GM23248 (cell line): ENCODE measurements around the gene MEIG1. TPM values are rescaled to one million over a fixed set of nuclear protein-coding genes. Genes with fewer than 3 reads are reported as not detected.

Experiments
- DNase-seq: peaks from one replicate; pipeline ENCODE4 v3.0.0-alpha.2; 2015
- H2AFZ ChIP-seq: fragments of 200-600 bp; sonication (generic); 2 replicates; pipeline ENCODE4 v1.6.1; 2016; ENCODE audit warnings: antibody characterized with exemption
- H3F3A ChIP-seq: fragments of 200-600 bp; sonication (generic); 2 replicates; pipeline ENCODE4 v1.6.1; 2016; ENCODE audit warnings: mild to moderate bottlenecking, antibody characterized with exemption, mixed run types; ENCODE audit not compliant: insufficient read depth
- H3K27ac ChIP-seq: fragments of 200-600 bp; sonication (generic); 2 replicates; pipeline ENCODE4 v1.5.1; 2016; ENCODE audit warnings: mild to moderate bottlenecking
- H3K27me3 ChIP-seq: fragments of 200-600 bp; sonication (generic); replicated peaks from 2 replicates; pipeline ENCODE4 v1.6.1; 2016; ENCODE audit warnings: mild to moderate bottlenecking; ENCODE audit not compliant: insufficient read depth
- H3K36me3 ChIP-seq: fragments of 200-600 bp; sonication (generic); 2 replicates; pipeline ENCODE4 v1.6.1; 2016; ENCODE audit warnings: low read depth, mild to moderate bottlenecking
- H3K4me1 ChIP-seq: fragments of 200-600 bp; sonication (generic); 2 replicates; pipeline ENCODE4 v1.6.1; 2016; ENCODE audit warnings: mild to moderate bottlenecking; ENCODE audit not compliant: insufficient read depth
- H3K4me2 ChIP-seq: fragments of 200-600 bp; sonication (generic); one replicate; pipeline ENCODE4 v1.6.1; 2016; ENCODE audit warnings: mild to moderate bottlenecking; ENCODE audit not compliant: unreplicated experiment
- H3K4me3 ChIP-seq: fragments of 200-600 bp; sonication (generic); 2 replicates; pipeline ENCODE4 v1.5.1; 2016; ENCODE audit warnings: mild to moderate bottlenecking
- H3K79me2 ChIP-seq: fragments of 200-600 bp; sonication (generic); 2 replicates; pipeline ENCODE4 v1.6.1; 2016; ENCODE audit warnings: mild to moderate bottlenecking; ENCODE audit not compliant: insufficient read depth
- H3K9ac ChIP-seq: fragments of 200-600 bp; sonication (generic); 2 replicates; pipeline ENCODE4 v1.6.1; 2016; ENCODE audit warnings: mild to moderate bottlenecking
- H3K9me2 ChIP-seq: fragments of 200-600 bp; sonication (generic); 2 replicates; pipeline ENCODE4 v1.6.1; 2016; ENCODE audit warnings: mixed run types, mild to moderate bottlenecking, moderate library complexity; ENCODE audit not compliant: insufficient read depth
- H3K9me3 ChIP-seq: fragments of 200-600 bp; sonication (generic); one replicate; pipeline ENCODE4 v1.6.1; 2017; ENCODE audit warnings: low read depth
- H4K20me1 ChIP-seq: fragments of 200-600 bp; sonication (generic); 2 replicates; pipeline ENCODE4 v1.6.0; 2016; ENCODE audit not compliant: insufficient read depth
- EZH2 ChIP-seq: fragments of 200-600 bp; sonication (generic); IDR thresholded peaks from 2 replicates; pipeline ENCODE4 v1.6.1; 2018; ENCODE audit warnings: antibody characterized with exemption, mild to moderate bottlenecking; ENCODE audit not compliant: insufficient read depth, poor library complexity, severe bottlenecking
- EZH2phosphoT487 ChIP-seq: fragments of 200-600 bp; sonication (generic); IDR thresholded peaks from 2 replicates; pipeline ENCODE4 v1.6.1; 2018; ENCODE audit warnings: antibody characterized with exemption, moderate library complexity, mild to moderate bottlenecking, low read depth; ENCODE audit not compliant: insufficient read depth
- WGBS, 2 experiments: methylation state at CpG; one replicate each; pipeline ENCODE4 v1.1.6; 2015 to 2017; ENCODE audit warnings: low lambda C conversion rate in 2 of 2, low coverage in 1 of 2; ENCODE audit errors: missing lambda C conversion rate in 2 of 2; 5-methylcytosine and 5-hydroxymethylcytosine counted together
- in situ Hi-C: fragments of 300-500 bp; cut with MboI; formaldehyde crosslinking; loops from 2 replicates; pipeline ENCODE4 v1.15.0; 2020
- polyA plus RNA-seq: library from polyadenylated mRNA; unstranded; fragments of >200 nt; fragmentation: Nextera tagmentation; extraction: Ambion mirVana; gene quantifications from 2 replicates; pipeline ENCODE4 v1.2.1, GENCODE V29; 2016
- total RNA-seq: library from RNA; depleted of rRNA; stranded (reverse); fragments of >200 nt; shearing (Covaris generic); gene quantifications from 2 replicates; pipeline ENCODE4 v1.2.3, GENCODE V29; 2014

Gene MEIG1
- total and polyA plus RNA-seq, 2 experiments from 2014 or later, result 0.43 TPM; not detected in 1

DNA sequence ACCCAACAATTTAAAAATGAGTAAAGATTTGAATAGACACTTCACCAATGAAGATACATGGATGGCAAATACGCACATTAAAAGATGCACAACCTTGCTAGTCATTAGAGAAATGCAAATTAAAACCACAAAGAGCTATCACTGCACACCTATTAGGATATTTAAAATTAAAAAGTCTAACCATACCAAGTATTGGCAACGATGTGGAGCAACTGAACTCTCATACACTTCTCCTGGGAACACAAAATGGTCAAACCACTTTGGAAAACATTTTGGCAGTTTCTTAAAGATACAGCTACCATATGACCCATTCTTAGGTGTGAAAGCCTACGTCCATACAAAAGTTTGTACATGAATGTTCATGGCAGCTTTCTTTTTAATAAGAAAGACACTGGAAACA is 41.4 kb upstream of the MEIG1 start:
- H3K4me3 ChIP-seq, result no peak overlapping the region
- no peaks in the 10 kb centered on the region for H3K27me3 ChIP-seq
- H3K4me1 ChIP-seq, result no peaks in the 10 kb centered on the region
- H4K20me1 ChIP-seq, result no peaks in the 10 kb centered on the region
- H3K4me2 ChIP-seq, result no peak overlapping the region
- no peaks in the 10 kb centered on the region for H3K9me2 ChIP-seq
- no peak overlapping the region for H3K27ac ChIP-seq
- DNase-seq, result no peak
- in situ Hi-C loops, result no loop called here
- H3F3A ChIP-seq, result no peaks in the 10 kb centered on the region
- TF ChIP-seq EZH2, result no peak
- no peak for TF ChIP-seq EZH2phosphoT487
- H2AFZ ChIP-seq, result no peak overlapping the region
- no peak overlapping the region for H3K9ac ChIP-seq
- no peaks in the 10 kb centered on the region for H3K9me3 ChIP-seq
- no peaks in the 10 kb centered on the region for H3K79me2 ChIP-seq
- WGBS, 2 experiments, result 96 to 97% methylated on average over 3 of the region's 3 CpGs
- H3K36me3 ChIP-seq, result peaks cover 62% of the 10 kb centered on the region

DNA sequence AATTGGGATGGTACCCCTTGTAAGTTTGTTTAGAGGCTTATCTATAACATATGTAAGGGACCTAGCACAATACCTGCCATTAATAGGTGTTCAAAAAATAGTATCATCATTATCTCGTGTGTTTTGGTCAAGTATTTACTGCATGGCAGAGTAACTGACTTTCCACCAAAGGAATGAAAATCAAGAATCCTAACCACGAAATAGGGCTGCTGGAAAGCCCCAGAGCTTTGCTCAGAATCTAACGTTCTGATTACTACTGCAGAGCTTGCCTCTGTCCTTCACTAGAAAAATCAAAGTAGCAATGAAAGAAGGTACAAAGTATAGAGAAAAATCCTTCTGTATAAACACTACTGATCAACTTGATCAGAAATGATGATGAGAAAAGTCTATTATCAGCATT is 40.2 kb upstream of the MEIG1 start:
- TF ChIP-seq EZH2phosphoT487 (no peak), EZH2 (no peak)
- H3F3A ChIP-seq, result no peaks in the 10 kb centered on the region
- H3K79me2 ChIP-seq, result no peaks in the 10 kb centered on the region
- no peaks in the 10 kb centered on the region for H3K4me1 ChIP-seq
- in situ Hi-C loops, result no loop called here
- H2AFZ ChIP-seq, result no peak overlapping the region
- H3K9ac ChIP-seq, result no peak overlapping the region
- H3K27me3 ChIP-seq, result no peaks in the 10 kb centered on the region
- 97 to 98% methylated on average over 3 of the region's 3 CpGs for WGBS, 2 experiments
- peaks cover 56% of the 10 kb centered on the region for H3K36me3 ChIP-seq
- no peaks in the 10 kb centered on the region for H3K9me2 ChIP-seq
- no peak for DNase-seq
- no peak overlapping the region for H3K27ac ChIP-seq
- no peak overlapping the region for H3K4me3 ChIP-seq
- no peaks in the 10 kb centered on the region for H4K20me1 ChIP-seq
- no peaks in the 10 kb centered on the region for H3K9me3 ChIP-seq
- H3K4me2 ChIP-seq, result no peak overlapping the region

DNA sequence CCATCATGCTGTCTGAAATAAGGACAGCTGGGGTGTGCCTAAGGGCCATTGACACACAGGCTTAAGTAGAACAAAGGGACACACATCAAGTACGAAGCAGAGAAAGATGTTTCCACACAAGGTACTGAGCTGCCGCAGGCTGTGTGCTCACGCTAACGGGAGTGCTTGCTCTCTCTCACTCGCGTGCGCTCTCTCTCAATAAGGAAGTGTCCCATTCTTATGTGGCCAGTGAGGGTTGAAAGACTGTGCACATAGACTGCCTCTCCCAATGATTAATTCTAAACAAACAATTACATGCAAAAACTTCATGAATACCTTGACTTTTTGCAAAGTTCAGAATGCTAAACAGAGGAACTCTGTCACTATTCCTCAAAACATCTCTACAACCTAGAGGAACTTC is 35.2 kb upstream of the MEIG1 start:
- peaks cover 38% of the 10 kb centered on the region; the same call in 1 of the 2 replicates for H3K36me3 ChIP-seq
- no peaks in the 10 kb centered on the region for H4K20me1 ChIP-seq
- in situ Hi-C loops, result no loop called here
- no peaks in the 10 kb centered on the region for H3K9me2 ChIP-seq
- H3F3A ChIP-seq, result no peaks in the 10 kb centered on the region
- H3K4me1 ChIP-seq, result no peaks in the 10 kb centered on the region
- DNase-seq, result no peak
- no peak overlapping the region for H3K4me3 ChIP-seq
- no peaks in the 10 kb centered on the region for H3K9me3 ChIP-seq
- H3K27ac ChIP-seq, result no peak overlapping the region
- H3K79me2 ChIP-seq, result no peaks in the 10 kb centered on the region
- H3K27me3 ChIP-seq, result no peaks in the 10 kb centered on the region
- WGBS, 2 experiments, result 97 to 99% methylated on average over 7 of the region's 7 CpGs
- no peak for TF ChIP-seq EZH2phosphoT487
- no peak for TF ChIP-seq EZH2
- no peak overlapping the region for H3K4me2 ChIP-seq
- H3K9ac ChIP-seq, result no peak overlapping the region
- no peak overlapping the region for H2AFZ ChIP-seq

DNA sequence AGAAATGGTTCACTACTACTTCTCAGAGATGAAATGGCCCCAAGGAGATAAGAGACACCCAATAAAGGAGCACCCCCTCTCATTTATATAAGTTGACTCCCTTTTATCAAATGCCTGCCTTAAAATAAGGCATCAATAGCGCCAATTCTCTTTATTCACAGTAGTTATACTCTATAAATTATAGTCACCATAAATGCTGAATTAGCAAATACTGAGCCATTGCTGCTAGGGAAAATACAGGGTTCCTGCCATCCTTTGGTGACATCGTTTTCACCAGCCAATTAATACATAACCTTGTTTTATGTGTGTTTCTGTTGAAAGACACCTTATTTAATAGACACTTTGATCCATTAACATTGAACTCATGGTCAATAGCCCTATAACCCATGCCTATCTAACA is 33.9 kb upstream of the MEIG1 start:
- no peak overlapping the region for H3K9ac ChIP-seq
- no peaks in the 10 kb centered on the region for H3K79me2 ChIP-seq
- H3K9me3 ChIP-seq, result no peaks in the 10 kb centered on the region
- no peaks in the 10 kb centered on the region for H3K9me2 ChIP-seq
- H4K20me1 ChIP-seq, result no peaks in the 10 kb centered on the region
- H3K36me3 ChIP-seq, result peaks cover 31% of the 10 kb centered on the region; the same call in 1 of the 2 replicates
- H3K27me3 ChIP-seq, result no peaks in the 10 kb centered on the region
- in situ Hi-C loops, result no loop called here
- DNase-seq, result no peak
- no peak overlapping the region for H3K4me2 ChIP-seq
- H3F3A ChIP-seq, result no peaks in the 10 kb centered on the region
- H3K4me3 ChIP-seq, result no peak overlapping the region
- H2AFZ ChIP-seq, result no peak overlapping the region
- whole genome bisulfite sequencing, 2 experiments, result 96 to 98% methylated on average over 2 of the region's 2 CpGs
- no peak overlapping the region for H3K27ac ChIP-seq
- TF ChIP-seq EZH2phosphoT487 (no peak), EZH2 (no peak)
- H3K4me1 ChIP-seq, result no peaks in the 10 kb centered on the region

DNA sequence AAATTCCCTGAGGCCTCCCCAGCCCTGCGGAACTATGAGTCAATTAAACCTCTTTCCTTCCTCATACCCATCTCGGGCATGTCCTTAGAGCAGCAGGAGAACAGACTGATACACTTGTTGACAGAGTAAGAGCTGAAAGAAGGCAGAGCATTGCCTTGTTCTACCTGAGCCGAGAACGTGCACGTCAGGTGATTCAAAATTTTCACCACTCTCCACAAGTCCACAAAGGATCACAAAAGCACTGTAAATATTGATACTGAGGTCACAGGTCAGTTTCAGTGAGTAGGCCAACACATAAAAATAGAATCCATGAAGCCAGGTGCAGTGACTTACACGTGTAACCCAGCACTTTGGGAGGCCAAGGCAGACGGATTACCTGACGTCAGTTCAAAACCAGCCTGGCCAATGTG is 33.1 kb upstream of the MEIG1 start:
- H3K9me3 ChIP-seq, result no peaks in the 10 kb centered on the region
- H3K79me2 ChIP-seq, result no peaks in the 10 kb centered on the region
- H3K27me3 ChIP-seq, result no peaks in the 10 kb centered on the region
- in situ Hi-C loops, result no loop called here
- H3K4me3 ChIP-seq, result no peak overlapping the region
- no peaks in the 10 kb centered on the region for H3F3A ChIP-seq
- no peaks in the 10 kb centered on the region for H4K20me1 ChIP-seq
- no peak overlapping the region for H2AFZ ChIP-seq
- no peak overlapping the region for H3K4me2 ChIP-seq
- no peaks in the 10 kb centered on the region for H3K9me2 ChIP-seq
- H3K4me1 ChIP-seq, result no peaks in the 10 kb centered on the region
- peaks cover 35% of the 10 kb centered on the region; the same call in 1 of the 2 replicates for H3K36me3 ChIP-seq
- 85 to 88% methylated on average over 8 of the region's 8 CpGs for WGBS, 2 experiments
- TF ChIP-seq EZH2phosphoT487 (no peak), EZH2 (no peak)
- H3K27ac ChIP-seq, result no peak overlapping the region
- no peak for DNase-seq
- H3K9ac ChIP-seq, result no peak overlapping the region
